ENCODE data around the gene EAF1. TPM values are rescaled to one million over a fixed set of nuclear protein-coding genes. Genes with fewer than 3 reads are reported as not detected.
A peak's percentile ranks its signal among the peaks of the same experiment; 100 is the strongest.

EAF1 gene
- total RNA-seq, 3 donors from 2014 or later: 15.6 to 23.4 (median 21.3) TPM

DNA sequence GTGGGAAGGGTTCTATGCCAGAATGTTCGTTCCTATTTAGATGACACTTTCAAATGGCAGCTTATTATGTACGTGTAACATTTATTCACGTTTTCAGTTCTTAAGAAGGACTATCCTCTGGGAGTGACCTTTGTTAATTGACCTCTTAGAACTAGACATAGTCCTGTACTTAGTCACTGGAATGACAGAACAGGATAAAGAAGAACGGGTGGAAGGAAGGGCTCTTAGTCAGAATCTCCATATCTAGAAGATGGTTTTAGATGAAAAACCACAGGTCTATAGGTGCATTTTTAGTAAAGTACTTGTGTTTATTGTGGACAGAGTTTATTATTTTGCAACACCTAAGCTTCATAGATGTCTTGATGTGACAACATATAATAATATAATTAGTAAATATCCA is 6.5 kb upstream of the EAF1 start:
- Histone ChIP-seq H3K4me3 (no peak overlapping the region), H3K36me3 (ENCODE audit: low read depth) (no peaks in the 10 kb centered on the region), H3K9me3 (no peaks in the 10 kb centered on the region), H3K4me1 (ENCODE audit: low read depth) (no peaks in the 10 kb centered on the region)
- TF ChIP-seq, protein P1, sequence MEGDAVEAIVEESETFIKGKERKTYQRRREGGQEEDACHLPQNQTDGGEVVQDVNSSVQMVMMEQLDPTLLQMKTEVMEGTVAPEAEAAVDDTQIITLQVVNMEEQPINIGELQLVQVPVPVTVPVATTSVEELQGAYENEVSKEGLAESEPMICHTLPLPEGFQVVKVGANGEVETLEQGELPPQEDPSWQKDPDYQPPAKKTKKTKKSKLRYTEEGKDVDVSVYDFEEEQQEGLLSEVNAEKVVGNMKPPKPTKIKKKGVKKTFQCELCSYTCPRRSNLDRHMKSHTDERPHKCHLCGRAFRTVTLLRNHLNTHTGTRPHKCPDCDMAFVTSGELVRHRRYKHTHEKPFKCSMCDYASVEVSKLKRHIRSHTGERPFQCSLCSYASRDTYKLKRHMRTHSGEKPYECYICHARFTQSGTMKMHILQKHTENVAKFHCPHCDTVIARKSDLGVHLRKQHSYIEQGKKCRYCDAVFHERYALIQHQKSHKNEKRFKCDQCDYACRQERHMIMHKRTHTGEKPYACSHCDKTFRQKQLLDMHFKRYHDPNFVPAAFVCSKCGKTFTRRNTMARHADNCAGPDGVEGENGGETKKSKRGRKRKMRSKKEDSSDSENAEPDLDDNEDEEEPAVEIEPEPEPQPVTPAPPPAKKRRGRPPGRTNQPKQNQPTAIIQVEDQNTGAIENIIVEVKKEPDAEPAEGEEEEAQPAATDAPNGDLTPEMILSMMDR (IDR thresholded peaks at IDR 0.05): no peak
- DNase-seq (no peak), ATAC-seq (no peak)
- intact Hi-C loops (cut with DNase I, micrococcal nuclease): no loop called here

GRCh38 chr3:15426579-15427118 is 749 bp upstream of the EAF1 start:
- ATAC-seq: no peak

DNA sequence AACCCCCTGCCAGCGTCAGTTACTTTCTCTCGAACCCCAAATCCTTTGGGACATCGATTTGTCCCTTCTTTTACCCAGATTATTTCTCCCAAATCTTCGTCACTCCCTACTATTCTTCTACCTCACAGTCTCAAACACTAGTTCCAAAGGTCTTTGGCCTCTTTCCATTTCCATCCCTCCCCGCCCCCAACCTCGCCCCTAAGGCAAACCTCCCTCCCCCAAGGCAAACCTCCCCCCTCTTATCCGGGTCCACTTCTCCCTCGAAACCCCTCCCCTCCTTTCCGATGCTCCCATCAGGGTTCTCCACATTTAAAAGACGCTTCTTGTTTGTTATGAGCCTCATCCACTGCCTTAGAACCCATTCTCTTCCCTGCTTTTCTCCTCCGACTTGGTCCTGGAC is 583 bp downstream of the EAF1 start:
- Histone ChIP-seq H3K36me3 (ENCODE audit: low read depth) (no peaks in the 10 kb centered on the region), H3K9me3 (no peaks in the 10 kb centered on the region), H3K4me1 (ENCODE audit: low read depth) (peaks cover 9% of the 10 kb centered on the region), H3K4me3 (peak overlapping the region; percentile 90)
- intact Hi-C loops (cut with DNase I, micrococcal nuclease): no loop called here
- TF ChIP-seq, protein P1 (IDR thresholded peaks at IDR 0.05): no peak
- DNase-seq: peak in 2 of 3 donors; percentile 59 to 61
- peak; percentile 75 for ATAC-seq

More at GRCh38 chr3:15426579-15427118, 749 bp upstream of the EAF1 start:
- Histone ChIP-seq H3K36me3 (ENCODE audit: low read depth) (no peaks in the 10 kb centered on the region), H3K9me3 (no peaks in the 10 kb centered on the region), H3K4me3 (peak overlapping the region; percentile 90), H3K4me1 (ENCODE audit: low read depth) (peaks cover 9% of the 10 kb centered on the region)
- no peak for DNase-seq
- TF ChIP-seq, protein P1 (IDR thresholded peaks at IDR 0.05): no peak
- intact Hi-C loops (cut with DNase I, micrococcal nuclease): no loop called here

GRCh38 chr3:15428539-15428938 is 1.1 kb downstream of the EAF1 start:
- no peaks in the 10 kb centered on the region for H3K36me3 ChIP-seq (ENCODE audit: low read depth)
- H3K9me3 ChIP-seq: no peaks in the 10 kb centered on the region
- DNase-seq (no peak), ATAC-seq (peak; percentile 33)
- no peak overlapping the region for H3K4me3 ChIP-seq
- intact Hi-C loops (cut with DNase I, micrococcal nuclease): no loop called here
- peaks cover 9% of the 10 kb centered on the region for H3K4me1 ChIP-seq (ENCODE audit: low read depth)
- TF ChIP-seq, protein P1 (IDR thresholded peaks at IDR 0.05): no peak

- intact Hi-C loops (cut with DNase I, micrococcal nuclease): no loop called here
- Histone ChIP-seq H3K4me3 (no peak overlapping the region), H3K9me3 (no peaks in the 10 kb centered on the region), H3K4me1 (ENCODE audit: low read depth) (peaks cover 9% of the 10 kb centered on the region), H3K36me3 (ENCODE audit: low read depth) (no peaks in the 10 kb centered on the region)
- ATAC-seq (no peak), DNase-seq (no peak)
- TF ChIP-seq, protein P1 (IDR thresholded peaks at IDR 0.05): no peak
Measured at GRCh38 chr3:15429080-15429479, 1.7 kb downstream of the EAF1 start.

GRCh38 chr3:15430624-15431023 is 3.2 kb downstream of the EAF1 start:
- DNase-seq (no peak), ATAC-seq (no peak)
- intact Hi-C loops (cut with DNase I, micrococcal nuclease): no loop called here
- TF ChIP-seq, protein P1 (IDR thresholded peaks at IDR 0.05): no peak
- Histone ChIP-seq H3K4me3 (no peak overlapping the region), H3K4me1 (ENCODE audit: low read depth) (peaks cover 9% of the 10 kb centered on the region), H3K9me3 (no peaks in the 10 kb centered on the region), H3K36me3 (ENCODE audit: low read depth) (no peaks in the 10 kb centered on the region)

Measured in mucosa of descending colon (tissue), 3 donors.